ENCODE data around the gene LRRC8D.

DNA sequence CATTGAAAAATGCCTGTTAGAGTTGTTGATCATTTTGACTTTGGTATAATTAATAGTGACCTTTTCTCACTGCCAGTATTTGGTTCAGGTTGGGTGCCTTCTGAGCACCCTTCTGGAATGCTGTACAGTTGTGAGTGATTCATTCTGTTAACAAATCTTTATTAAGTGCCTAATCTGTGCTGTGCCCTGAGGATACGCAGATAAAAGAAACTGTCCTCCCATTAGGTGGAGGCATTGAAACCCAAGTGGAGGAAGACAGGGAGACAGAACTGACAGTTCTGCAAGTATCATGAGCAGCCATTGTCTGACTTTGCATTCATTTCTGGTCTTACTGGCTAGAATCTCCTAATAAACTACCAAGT, 97.9 kb downstream of the LRRC8D start:
- TF ChIP-seq, protein P1, sequence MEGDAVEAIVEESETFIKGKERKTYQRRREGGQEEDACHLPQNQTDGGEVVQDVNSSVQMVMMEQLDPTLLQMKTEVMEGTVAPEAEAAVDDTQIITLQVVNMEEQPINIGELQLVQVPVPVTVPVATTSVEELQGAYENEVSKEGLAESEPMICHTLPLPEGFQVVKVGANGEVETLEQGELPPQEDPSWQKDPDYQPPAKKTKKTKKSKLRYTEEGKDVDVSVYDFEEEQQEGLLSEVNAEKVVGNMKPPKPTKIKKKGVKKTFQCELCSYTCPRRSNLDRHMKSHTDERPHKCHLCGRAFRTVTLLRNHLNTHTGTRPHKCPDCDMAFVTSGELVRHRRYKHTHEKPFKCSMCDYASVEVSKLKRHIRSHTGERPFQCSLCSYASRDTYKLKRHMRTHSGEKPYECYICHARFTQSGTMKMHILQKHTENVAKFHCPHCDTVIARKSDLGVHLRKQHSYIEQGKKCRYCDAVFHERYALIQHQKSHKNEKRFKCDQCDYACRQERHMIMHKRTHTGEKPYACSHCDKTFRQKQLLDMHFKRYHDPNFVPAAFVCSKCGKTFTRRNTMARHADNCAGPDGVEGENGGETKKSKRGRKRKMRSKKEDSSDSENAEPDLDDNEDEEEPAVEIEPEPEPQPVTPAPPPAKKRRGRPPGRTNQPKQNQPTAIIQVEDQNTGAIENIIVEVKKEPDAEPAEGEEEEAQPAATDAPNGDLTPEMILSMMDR (IDR thresholded peaks at IDR 0.05): no peak
- TF ChIP-seq POLR2A (IDR thresholded peaks at IDR 0.05): no peak
- no peak for TF ChIP-seq POLR2AphosphoS5 (IDR thresholded peaks at IDR 0.05)

All from breast epithelium (tissue), 3 donors.